H9 (cell line): Measurements from ENCODE around the gene EPHA3. TPM values are rescaled to one million over a fixed set of nuclear protein-coding genes. Genes with fewer than 3 reads are reported as not detected.

Source experiments
- DNase-seq: peaks from one replicate; pipeline ENCODE4 v3.0.0-alpha.2; 2017
- H2AFZ ChIP-seq: one replicate; pipeline ENCODE4 v1.6.1; 2013; ENCODE audit warnings: mild to moderate bottlenecking, low read length, control low read depth, moderate library complexity
- H2AK5ac ChIP-seq: 2 replicates; pipeline ENCODE4 v1.6.1; 2013; ENCODE audit warnings: low read length, control low read depth, mixed read lengths; ENCODE audit not compliant: insufficient read length
- H2BK120ac ChIP-seq: one replicate; pipeline ENCODE4 v1.6.1; 2013; ENCODE audit warnings: low read depth, mild to moderate bottlenecking, low read length, control low read depth, inconsistent platforms; ENCODE audit not compliant: poor library complexity, severe bottlenecking
- H2BK12ac ChIP-seq: 2 replicates; pipeline ENCODE4 v1.6.1; 2013; ENCODE audit warnings: low read length, control low read depth, mixed read lengths, low read depth; ENCODE audit not compliant: insufficient read length
- H2BK15ac ChIP-seq: 2 replicates; pipeline ENCODE4 v1.6.1; 2013; ENCODE audit warnings: low read depth, low read length, control low read depth
- H2BK20ac ChIP-seq: one replicate; pipeline ENCODE4 v1.6.1; 2013; ENCODE audit warnings: low read depth, mild to moderate bottlenecking, low read length, control low read depth, inconsistent platforms; ENCODE audit not compliant: poor library complexity, severe bottlenecking
- H2BK5ac ChIP-seq: 2 replicates; pipeline ENCODE4 v1.6.1; 2013; ENCODE audit warnings: low read length, control low read depth, mixed read lengths; ENCODE audit not compliant: insufficient read length
- H3K14ac ChIP-seq: 2 replicates; pipeline ENCODE4 v1.6.1; 2013; ENCODE audit warnings: low read length, control low read depth; ENCODE audit not compliant: insufficient read depth
- H3K18ac ChIP-seq: 2 replicates; pipeline ENCODE4 v1.6.1; 2013; ENCODE audit warnings: low read depth, mild to moderate bottlenecking, mixed read lengths, low read length, control low read depth; ENCODE audit not compliant: insufficient read length
- H3K23ac ChIP-seq: 2 replicates; pipeline ENCODE4 v1.6.1; 2013; ENCODE audit warnings: low read length, control low read depth, mixed read lengths, low read depth; ENCODE audit not compliant: insufficient read length
- H3K23me2 ChIP-seq: 2 replicates; pipeline ENCODE4 v1.6.1; 2013; ENCODE audit warnings: low read depth, mild to moderate bottlenecking, mixed read lengths, low read length, control low read depth; ENCODE audit not compliant: insufficient read length, poor library complexity, severe bottlenecking
- H3K27ac ChIP-seq: 2 replicates; pipeline ENCODE4 v1.5.1; 2013; ENCODE audit warnings: low read length, control low read depth, mixed read lengths, low read depth; ENCODE audit not compliant: insufficient read length
- H3K27me3 ChIP-seq: 2 replicates; pipeline ENCODE4 v1.6.1; 2013; ENCODE audit warnings: low read length, control low read depth, inconsistent platforms; ENCODE audit not compliant: insufficient read depth
- H3K4ac ChIP-seq: 2 replicates; pipeline ENCODE4 v1.6.1; 2013; ENCODE audit warnings: low read depth, mild to moderate bottlenecking, control low read depth, inconsistent platforms, low read length, moderate library complexity
- H3K4me1 ChIP-seq: 2 replicates; pipeline ENCODE4 v1.6.1; 2013; ENCODE audit warnings: low read length, control low read depth, inconsistent platforms; ENCODE audit not compliant: insufficient read depth
- H3K4me2 ChIP-seq: 2 replicates; pipeline ENCODE4 v1.6.1; 2013; ENCODE audit warnings: low read length, control low read depth, mixed read lengths; ENCODE audit not compliant: insufficient read length, insufficient read depth
- H3K56ac ChIP-seq: 2 replicates; pipeline ENCODE4 v1.6.1; 2013; ENCODE audit warnings: low read depth, mild to moderate bottlenecking, mixed read lengths, low read length, control low read depth; ENCODE audit not compliant: insufficient read length
- H3K79me1 ChIP-seq: 2 replicates; pipeline ENCODE4 v1.6.1; 2013; ENCODE audit warnings: low read depth, mild to moderate bottlenecking, moderate library complexity, low read length, control low read depth, inconsistent platforms; ENCODE audit not compliant: insufficient read depth, poor library complexity, severe bottlenecking
- H3K79me2 ChIP-seq: 2 replicates; pipeline ENCODE4 v1.6.1; 2013; ENCODE audit warnings: low read length, control low read depth, inconsistent platforms; ENCODE audit not compliant: insufficient read depth
- H3K9ac ChIP-seq: 2 replicates; pipeline ENCODE4 v1.6.1; 2013; ENCODE audit warnings: low read length, control low read depth, mixed read lengths; ENCODE audit not compliant: insufficient read length; ENCODE audit errors: extremely low read depth
- H3K9me3 ChIP-seq: one replicate; pipeline ENCODE4 v1.6.1; 2013; ENCODE audit warnings: low read depth, low read length, inconsistent platforms; ENCODE audit not compliant: control insufficient read depth
- H3T11ph ChIP-seq: one replicate; pipeline ENCODE4 v1.6.1; 2013; ENCODE audit warnings: mild to moderate bottlenecking, low read length, control low read depth, inconsistent platforms
- H4K20me1 ChIP-seq: one replicate; pipeline ENCODE4 v1.6.1; 2013; ENCODE audit not compliant: control insufficient read depth, insufficient read length, insufficient read depth
- H4K5ac ChIP-seq: 2 replicates; pipeline ENCODE4 v1.6.1; 2013; ENCODE audit warnings: low read depth, mild to moderate bottlenecking, mixed read lengths, low read length, control low read depth; ENCODE audit not compliant: insufficient read length
- H4K8ac ChIP-seq: replicated peaks from 2 replicates; pipeline ENCODE4 v1.6.1; 2013; ENCODE audit warnings: low read length, control low read depth, mixed read lengths, low read depth; ENCODE audit not compliant: insufficient read length
- H4K91ac ChIP-seq: 2 replicates; pipeline ENCODE4 v1.6.1; 2013; ENCODE audit warnings: low read depth, mild to moderate bottlenecking, moderate library complexity, mixed read lengths, low read length, control low read depth; ENCODE audit not compliant: insufficient read length
- H3K27ac Mint-ChIP-seq, 3 experiments: 2 replicates in 2 of 3; 3 replicates in 1 of 3; pipeline ENCODE4 v1.8.0; 2020 to 2021; ENCODE audit warnings: mixed read lengths in 3 of 3, mild to moderate bottlenecking in 1 of 3, moderate library complexity in 1 of 3
- H3K27me3 Mint-ChIP-seq: 2 replicates; pipeline ENCODE4 v1.8.0; 2021; ENCODE audit warnings: low read depth, mild to moderate bottlenecking, moderate library complexity, mixed read lengths
- H3K36me3 Mint-ChIP-seq, 3 experiments: 2 replicates in 2 of 3; 3 replicates in 1 of 3; pipeline ENCODE4 v1.8.0; 2020 to 2021; ENCODE audit warnings: low read depth in 3 of 3, mixed read lengths in 3 of 3; ENCODE audit not compliant: insufficient read depth in 1 of 3
- H3K4me1 Mint-ChIP-seq, 2 experiments: 2 replicates each; pipeline ENCODE4 v1.8.0; 2020; ENCODE audit warnings: mixed read lengths in 2 of 2
- H3K4me3 Mint-ChIP-seq, 2 experiments: 2 replicates in 1 of 2; 3 replicates in 1 of 2; pipeline ENCODE4 v1.8.0; 2020 to 2021; ENCODE audit warnings: mild to moderate bottlenecking in 2 of 2, mixed read lengths in 2 of 2, moderate library complexity in 1 of 2
- H3K9me3 Mint-ChIP-seq, 2 experiments: 2 replicates in 1 of 2; 3 replicates in 1 of 2; pipeline ENCODE4 v1.8.0; 2020; ENCODE audit warnings: mild to moderate bottlenecking in 2 of 2, mixed read lengths in 2 of 2, moderate library complexity in 1 of 2
- CTCF ChIP-seq: fragments of 200-600 bp; sonication (generic); conservative IDR thresholded peaks from 3 replicates; pipeline ENCODE4 v1.8.0; 2021; ENCODE audit warnings: antibody characterized with exemption, mild to moderate bottlenecking
- WGBS: extraction: QIAGEN DNeasy Blood & Tissue Kit; methylation state at CpG from one replicate; pipeline ENCODE4 v1.1.7; 2013; ENCODE audit warnings: missing lambda C conversion rate, low lambda C conversion rate, mixed read lengths; ENCODE audit not compliant: insufficient read length; ENCODE audit errors: extremely low coverage; 5-methylcytosine and 5-hydroxymethylcytosine counted together
- total RNA-seq: library from RNA; stranded (reverse); gene quantifications from 2 replicates; pipeline ENCODE4 v1.2.1, GENCODE V29; 2021

The EPHA3 gene
- total RNA-seq, 1 experiment from 2014 or later = 0.66 TPM

- no peak overlapping the region for H3K23ac ChIP-seq
- H3K4me2 ChIP-seq = no peak overlapping the region
- peaks cover 22 to 33% of the 10 kb centered on the region in 2 experiments for H3K4me1 Mint-ChIP-seq
- H3K23me2 ChIP-seq = no peaks in the 10 kb centered on the region
- no peak overlapping the region for H3K9ac ChIP-seq
- no peak overlapping the region for H2BK12ac ChIP-seq
- H2BK20ac ChIP-seq = no peak overlapping the region
- no peak overlapping the region for H3K4me3 Mint-ChIP-seq
- no peak overlapping the region for H4K91ac ChIP-seq
- no peaks in the 10 kb centered on the region for H3K27me3 ChIP-seq
- H3K27me3 Mint-ChIP-seq = no peaks in the 10 kb centered on the region
- H3K4me1 ChIP-seq = no peaks in the 10 kb centered on the region
- H4K5ac ChIP-seq = no peak overlapping the region
- H3K27ac Mint-ChIP-seq = no peak overlapping the region
- H2AK5ac ChIP-seq = no peak overlapping the region
- no peak overlapping the region for H3K4ac ChIP-seq
- H3K36me3 Mint-ChIP-seq = no peaks in the 10 kb centered on the region
- no peaks in the 10 kb centered on the region for H3K9me3 Mint-ChIP-seq
- H2BK120ac ChIP-seq = no peak overlapping the region
- no peak for DNase-seq
- H4K20me1 ChIP-seq = no peaks in the 10 kb centered on the region
- no peak overlapping the region for H3K56ac ChIP-seq
- no peak overlapping the region for H4K8ac ChIP-seq
- H3K79me2 ChIP-seq = no peaks in the 10 kb centered on the region
- no peak overlapping the region for H2BK15ac ChIP-seq
- WGBS = no CpG with 5 or more reads among the region's 2 CpGs
- no peak overlapping the region for H3K27ac ChIP-seq
- H2BK5ac ChIP-seq = no peak overlapping the region
- H3T11ph ChIP-seq = no peak overlapping the region
- no peak overlapping the region for H3K18ac ChIP-seq
- no peaks in the 10 kb centered on the region for H3K9me3 ChIP-seq
- no peak overlapping the region for H3K14ac ChIP-seq
- TF ChIP-seq CTCF = no peak
- no peak overlapping the region for H2AFZ ChIP-seq
- H3K79me1 ChIP-seq = no peaks in the 10 kb centered on the region
These were observed 298.2 kb downstream of the EPHA3 start for GRCh38 chr3:89405593-89405992.
